ENCODE data around the gene USP47. TPM values are rescaled to one million over a fixed set of nuclear protein-coding genes. Genes with fewer than 3 reads are reported as not detected.

The USP47 gene
- total and polyA plus RNA-seq, 5 donors = 35.3 to 57.3 (median 52.5) TPM

DNA sequence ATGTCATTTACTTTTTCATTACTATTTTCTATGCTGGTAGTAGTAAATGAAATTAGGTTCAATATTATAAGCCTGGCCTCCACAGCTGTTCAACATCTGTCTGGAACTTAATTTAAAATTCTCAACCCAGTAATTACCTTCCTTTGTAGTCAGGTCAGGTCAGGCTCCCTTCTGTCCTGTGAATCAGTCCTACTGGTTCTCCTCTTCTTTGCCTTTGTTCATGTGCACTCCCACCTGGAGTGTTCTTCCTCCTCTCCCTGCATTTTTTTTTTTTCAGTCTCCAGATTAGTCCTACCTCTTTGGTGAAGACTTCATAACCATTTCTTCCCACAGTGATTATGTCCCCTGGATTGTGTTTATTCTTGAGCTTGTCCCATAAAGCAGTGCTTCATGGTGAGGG is 98.8 kb downstream of the USP47 start:
- DNase-seq = no peak
- intact Hi-C loops (cut with DNase I) = no loop called here
- Histone ChIP-seq H3K27me3 (ENCODE audit: control insufficient read depth, insufficient read depth) (no peaks in the 10 kb centered on the region), H3K4me3 (ENCODE audit: low read length) (no peak overlapping the region), H3K9me3 (ENCODE audit: control insufficient read depth, low read length) (no peaks in the 10 kb centered on the region), H3K27ac (ENCODE audit: low read length) (no peak overlapping the region), H3K4me1 (ENCODE audit: control insufficient read depth, insufficient read depth, low read length) (no peaks in the 10 kb centered on the region)
- ATAC-seq = no peak

- Histone ChIP-seq H3K27me3 (ENCODE audit: control insufficient read depth, insufficient read depth) (no peaks in the 10 kb centered on the region), H3K9me3 (ENCODE audit: control insufficient read depth, low read length) (no peaks in the 10 kb centered on the region), H3K27ac (ENCODE audit: low read length) (no peak overlapping the region), H3K4me3 (ENCODE audit: low read length) (no peak overlapping the region), H3K4me1 (ENCODE audit: control insufficient read depth, insufficient read depth, low read length) (no peaks in the 10 kb centered on the region)
- DNase-seq = no peak
- 71% methylated on average over 3 of the region's 3 CpGs for WGBS
- no peak for ATAC-seq
- intact Hi-C loops (cut with DNase I) = no loop called here
Observed at GRCh38 chr11:11942668-11943067, 100.9 kb downstream of the USP47 start.

DNA sequence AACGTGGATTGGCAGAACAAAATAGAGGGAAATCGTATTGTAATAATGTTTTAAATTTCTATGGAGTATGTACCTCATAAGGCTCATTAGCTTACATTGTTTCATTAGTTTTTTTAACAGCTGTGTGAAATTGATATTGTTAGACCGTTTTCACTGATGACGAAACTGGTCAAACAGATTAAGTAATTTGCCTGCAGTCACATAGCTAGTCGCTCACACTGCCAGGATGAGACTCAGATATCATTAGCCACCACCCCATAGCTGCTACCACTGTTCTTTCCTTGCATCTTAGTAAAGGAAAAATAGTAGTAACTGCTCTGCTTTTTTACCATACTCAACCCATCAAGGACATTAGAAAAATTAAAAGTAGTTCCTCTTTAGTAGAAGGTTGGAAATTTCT is 102.7 kb downstream of the USP47 start:
- Histone ChIP-seq H3K4me3 (ENCODE audit: low read length) (no peak overlapping the region), H3K27me3 (ENCODE audit: control insufficient read depth, insufficient read depth) (no peaks in the 10 kb centered on the region), H3K9me3 (ENCODE audit: control insufficient read depth, low read length) (no peaks in the 10 kb centered on the region), H3K27ac (ENCODE audit: low read length) (no peak overlapping the region), H3K4me1 (ENCODE audit: control insufficient read depth, insufficient read depth, low read length) (no peaks in the 10 kb centered on the region)
- ATAC-seq (no peak), DNase-seq (no peak)
- 89% methylated on average over 5 of the region's 5 CpGs for WGBS
- intact Hi-C loops (cut with DNase I) = no loop called here

GRCh38 chr11:11946180-11946579 is 104.4 kb downstream of the USP47 start:
- Histone ChIP-seq H3K9me3 (ENCODE audit: control insufficient read depth, low read length) (no peaks in the 10 kb centered on the region), H3K4me3 (ENCODE audit: low read length) (no peak overlapping the region), H3K27ac (ENCODE audit: low read length) (no peak overlapping the region), H3K4me1 (ENCODE audit: control insufficient read depth, insufficient read depth, low read length) (no peaks in the 10 kb centered on the region), H3K27me3 (ENCODE audit: control insufficient read depth, insufficient read depth) (no peaks in the 10 kb centered on the region)
- intact Hi-C loops (cut with DNase I) = no loop called here
- 64% methylated on average over 2 of the region's 2 CpGs for WGBS
- no peak for ATAC-seq
- DNase-seq = no peak

GRCh38 chr11:11946878-11947277 is 105.1 kb downstream of the USP47 start:
- ATAC-seq (no peak), DNase-seq (no peak)
- intact Hi-C loops (cut with DNase I) = no loop called here
- Histone ChIP-seq H3K27ac (ENCODE audit: low read length) (peak overlapping the region; percentile 25), H3K4me3 (ENCODE audit: low read length) (no peak overlapping the region), H3K4me1 (ENCODE audit: control insufficient read depth, insufficient read depth, low read length) (no peaks in the 10 kb centered on the region), H3K27me3 (ENCODE audit: control insufficient read depth, insufficient read depth) (no peaks in the 10 kb centered on the region), H3K9me3 (ENCODE audit: control insufficient read depth, low read length) (no peaks in the 10 kb centered on the region)
- 95% methylated on average over 2 of the region's 2 CpGs for WGBS

GRCh38 chr11:11947825-11948224 is 106.1 kb downstream of the USP47 start:
- 63% methylated on average over 4 of the region's 4 CpGs for WGBS
- H3K4me3 ChIP-seq (ENCODE audit: low read length) = no peak overlapping the region
- DNase-seq = no peak
- H3K4me1 ChIP-seq (ENCODE audit: control insufficient read depth, insufficient read depth, low read length) = no peaks in the 10 kb centered on the region
- intact Hi-C loops (cut with DNase I) = no loop called here
- H3K9me3 ChIP-seq (ENCODE audit: control insufficient read depth, low read length) = no peaks in the 10 kb centered on the region
- no peaks in the 10 kb centered on the region for H3K27me3 ChIP-seq (ENCODE audit: control insufficient read depth, insufficient read depth)
- H3K27ac ChIP-seq (ENCODE audit: low read length) = peak overlapping the region; percentile 52
- ATAC-seq = no peak

GRCh38 chr11:11948242-11948947 is 106.6 kb downstream of the USP47 start:
- ATAC-seq = peak in 1 of 2 donors; percentile 56

GRCh38 chr11:11949482-11949881 is 107.7 kb downstream of the USP47 start:
- Histone ChIP-seq H3K27me3 (ENCODE audit: control insufficient read depth, insufficient read depth) (no peaks in the 10 kb centered on the region), H3K27ac (ENCODE audit: low read length) (no peak overlapping the region), H3K4me3 (ENCODE audit: low read length) (no peak overlapping the region), H3K4me1 (ENCODE audit: control insufficient read depth, insufficient read depth, low read length) (no peaks in the 10 kb centered on the region), H3K9me3 (ENCODE audit: control insufficient read depth, low read length) (no peaks in the 10 kb centered on the region)
- no peak for ATAC-seq
- DNase-seq = no peak
- intact Hi-C loops (cut with DNase I) = no loop called here

More at GRCh38 chr11:11948242-11948947, 106.6 kb downstream of the USP47 start:
- H3K4me1 ChIP-seq (ENCODE audit: control insufficient read depth, insufficient read depth, low read length) = no peaks in the 10 kb centered on the region
- intact Hi-C loops (cut with DNase I) = no loop called here
- H3K27ac ChIP-seq (ENCODE audit: low read length) = peak overlapping the region; percentile 52
- 84% methylated on average over 2 of the region's 2 CpGs for WGBS
- no peak overlapping the region for H3K4me3 ChIP-seq (ENCODE audit: low read length)
- no peaks in the 10 kb centered on the region for H3K9me3 ChIP-seq (ENCODE audit: control insufficient read depth, low read length)
- H3K27me3 ChIP-seq (ENCODE audit: control insufficient read depth, insufficient read depth) = no peaks in the 10 kb centered on the region
- no peak for DNase-seq

GRCh38 chr11:11952036-11952435 is 110.3 kb downstream of the USP47 start:
- H3K27ac ChIP-seq (ENCODE audit: low read length) = no peak overlapping the region
- intact Hi-C loops (cut with DNase I) = loop anchor here in 1 of 4 donors (10.0 kb wide), 1 partner anchor 73 kb away; no protein-coding TSS in a partner anchor

GRCh38 chr11:11956006-11956405 is 114.2 kb downstream of the USP47 start:
- Histone ChIP-seq H3K4me3 (ENCODE audit: low read length) (no peak overlapping the region), H3K9me3 (ENCODE audit: control insufficient read depth, low read length) (no peaks in the 10 kb centered on the region), H3K4me1 (ENCODE audit: control insufficient read depth, insufficient read depth, low read length) (no peaks in the 10 kb centered on the region), H3K27me3 (ENCODE audit: control insufficient read depth, insufficient read depth) (no peaks in the 10 kb centered on the region), H3K27ac (ENCODE audit: low read length) (no peak overlapping the region)
- DNase-seq (no peak), ATAC-seq (no peak)
- 84% methylated on average over 5 of the region's 5 CpGs for WGBS
- intact Hi-C loops (cut with DNase I) = loop anchor here in 1 of 4 donors (10.0 kb wide), 1 partner anchor 69 kb away; no protein-coding TSS in a partner anchor

More at GRCh38 chr11:11952036-11952435, 110.3 kb downstream of the USP47 start:
- Histone ChIP-seq H3K4me3 (ENCODE audit: low read length) (no peak overlapping the region), H3K9me3 (ENCODE audit: control insufficient read depth, low read length) (no peaks in the 10 kb centered on the region), H3K4me1 (ENCODE audit: control insufficient read depth, insufficient read depth, low read length) (no peaks in the 10 kb centered on the region), H3K27me3 (ENCODE audit: control insufficient read depth, insufficient read depth) (no peaks in the 10 kb centered on the region)
- DNase-seq (no peak), ATAC-seq (no peak)

DNA sequence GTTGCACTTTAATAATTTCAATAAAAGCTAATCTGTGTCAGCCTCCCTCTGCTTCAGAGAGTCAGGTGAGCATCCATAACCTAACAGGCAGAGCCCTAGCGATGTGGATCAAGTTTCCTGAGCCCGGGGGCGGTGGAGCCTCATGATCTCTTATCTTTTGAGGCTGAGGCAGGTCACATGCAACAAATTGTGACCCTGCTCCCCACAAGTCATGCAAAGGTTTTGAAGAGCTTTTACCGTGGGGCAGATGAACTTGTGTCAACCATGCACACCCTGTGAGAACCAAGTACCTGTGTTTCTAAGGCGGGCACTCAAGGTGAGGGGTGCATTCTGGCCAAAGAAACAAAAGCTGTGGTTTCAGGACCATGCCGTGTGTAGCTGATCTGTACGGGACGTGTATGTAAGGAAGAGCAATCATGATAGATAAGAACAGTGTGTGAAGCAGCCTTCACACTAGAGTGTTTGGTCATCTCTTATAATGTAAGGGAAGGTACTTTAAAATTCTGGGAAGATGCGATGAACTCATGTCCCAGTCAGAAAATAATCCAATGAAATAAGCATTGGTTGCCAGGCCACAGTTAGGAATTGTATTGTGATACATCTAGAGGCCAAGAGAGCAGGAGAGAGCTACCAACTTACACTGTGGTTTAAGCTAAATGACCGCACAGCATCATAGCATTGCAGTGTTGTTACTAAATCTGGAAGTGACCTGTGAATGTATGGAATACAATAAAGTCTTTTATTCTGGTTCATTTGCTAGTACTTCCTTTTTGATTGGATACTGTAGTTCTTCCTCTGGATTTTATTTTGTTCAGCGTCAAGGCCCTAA is 116.8 kb downstream of the USP47 start:
- Histone ChIP-seq H3K27me3 (ENCODE audit: control insufficient read depth, insufficient read depth) (no peaks in the 10 kb centered on the region), H3K4me1 (ENCODE audit: control insufficient read depth, insufficient read depth, low read length) (peaks cover 2% of the 10 kb centered on the region), H3K27ac (ENCODE audit: low read length) (no peak overlapping the region), H3K9me3 (ENCODE audit: control insufficient read depth, low read length) (no peaks in the 10 kb centered on the region), H3K4me3 (ENCODE audit: low read length) (no peak overlapping the region)
- 71% methylated on average over 11 of the region's 11 CpGs for WGBS
- DNase-seq (no peak), ATAC-seq (no peak)
- intact Hi-C loops (cut with DNase I) = loop anchor here in 1 of 4 donors (10.0 kb wide), 1 partner anchor 66 kb away; no protein-coding TSS in a partner anchor

All from right cardiac atrium (tissue), 5 donors.